ENCODE data around the gene RHOT2.

DNA sequence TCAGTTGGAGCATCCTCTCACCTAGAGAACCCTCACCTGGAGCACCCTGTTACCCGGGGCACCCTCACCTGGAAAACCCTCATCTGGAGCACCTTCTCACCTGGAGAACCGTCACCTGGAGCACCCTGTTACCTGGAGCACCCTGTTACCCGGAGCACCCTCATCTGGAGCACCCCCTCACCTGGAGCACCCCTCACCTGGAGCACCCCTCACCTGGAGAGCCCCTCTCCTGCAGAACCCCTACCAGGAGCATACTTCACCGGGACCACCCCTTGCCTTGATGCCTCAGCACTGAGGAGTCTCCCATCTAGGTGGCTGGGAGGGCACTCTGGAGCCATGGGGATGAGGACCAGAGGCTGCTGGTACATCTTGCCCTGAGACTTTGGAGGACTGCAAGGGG, 41.0 kb downstream of the RHOT2 start:
- TF ChIP-seq TAF1 (IDR thresholded peaks at IDR 0.05; ENCODE audit: low read depth, low read length) (no peak), POLR2AphosphoS5 (IDR thresholded peaks at IDR 0.05; ENCODE audit: low read depth, low read length) (no peak), POLR2A (IDR thresholded peaks at IDR 0.05; ENCODE audit: low read depth, low read length) (no peak), POU2F2 (IDR thresholded peaks at IDR 0.05; ENCODE audit: low read depth, low read length) (no peak), SPI1 (IDR thresholded peaks at IDR 0.05; ENCODE audit: low read depth, low read length) (no peak)

All from GM12891 (cell line).